Effector CD8-positive, alpha-beta T cell (primary cell): ENCODE results near the gene SLC12A7.
"Not testable (repeated sequence)": the region's sequence is repeated elsewhere in the genome, so short reads cannot be mapped to it uniquely, and the experiment has no call there.

ENCODE experiments used
- DNase-seq: peaks from one replicate; lab custom pipeline; 2025; lab: John Stamatoyannopoulos, UW

SLC12A7 gene

DNA sequence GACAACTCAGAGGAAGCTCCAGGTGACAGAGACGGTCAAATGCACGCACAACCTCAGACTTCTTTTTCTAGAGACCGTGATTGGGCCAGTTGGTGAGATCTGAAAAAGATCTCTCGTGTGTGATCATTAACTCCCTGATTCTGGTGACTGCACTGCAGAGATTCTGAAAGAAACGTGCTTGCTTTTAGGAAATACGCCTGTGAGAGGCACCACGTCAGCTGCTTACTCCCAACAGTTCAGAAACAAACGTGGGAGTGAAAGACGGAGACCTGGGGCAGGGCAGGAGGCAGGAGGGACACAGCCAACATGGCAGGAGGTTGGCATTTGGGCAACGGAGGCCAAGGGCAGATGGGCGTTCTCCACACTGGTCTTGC lies 15.9 kb downstream of the SLC12A7 start:
- no peak for DNase-seq

DNA sequence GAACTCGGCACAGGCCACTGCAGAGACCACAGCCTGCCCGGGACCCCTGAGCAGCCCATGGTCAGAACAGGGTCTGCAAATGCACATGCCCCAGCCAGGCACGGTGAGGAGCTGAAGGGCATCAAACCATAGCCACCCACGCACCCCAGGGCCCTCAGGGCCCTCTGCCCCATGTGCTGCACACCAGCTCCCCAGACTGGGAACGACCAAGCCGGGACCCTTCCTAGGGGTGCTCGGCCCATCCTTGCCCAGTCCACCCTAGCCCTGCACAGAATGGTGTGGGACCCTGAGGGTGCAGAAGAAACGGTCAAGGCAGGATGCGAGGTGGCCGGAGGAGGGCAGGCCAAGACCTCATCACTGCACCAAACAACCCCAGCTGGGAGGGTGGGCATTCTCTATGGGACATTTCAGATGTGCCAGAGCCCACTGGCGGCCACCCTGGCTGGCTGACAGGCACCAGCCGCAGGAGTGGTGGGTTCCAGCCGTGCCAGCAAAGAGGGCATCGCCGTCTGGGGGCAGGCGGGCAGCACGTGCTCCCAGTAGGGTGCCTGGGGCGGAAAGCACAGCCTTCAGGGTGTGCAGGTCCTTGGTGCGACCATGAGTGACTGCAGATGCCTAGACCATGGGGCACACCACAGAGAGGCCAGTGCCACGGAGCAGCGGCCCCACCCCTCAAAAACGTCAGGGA lies 16.4 kb downstream of the SLC12A7 start:
- no peak for DNase-seq

DNA sequence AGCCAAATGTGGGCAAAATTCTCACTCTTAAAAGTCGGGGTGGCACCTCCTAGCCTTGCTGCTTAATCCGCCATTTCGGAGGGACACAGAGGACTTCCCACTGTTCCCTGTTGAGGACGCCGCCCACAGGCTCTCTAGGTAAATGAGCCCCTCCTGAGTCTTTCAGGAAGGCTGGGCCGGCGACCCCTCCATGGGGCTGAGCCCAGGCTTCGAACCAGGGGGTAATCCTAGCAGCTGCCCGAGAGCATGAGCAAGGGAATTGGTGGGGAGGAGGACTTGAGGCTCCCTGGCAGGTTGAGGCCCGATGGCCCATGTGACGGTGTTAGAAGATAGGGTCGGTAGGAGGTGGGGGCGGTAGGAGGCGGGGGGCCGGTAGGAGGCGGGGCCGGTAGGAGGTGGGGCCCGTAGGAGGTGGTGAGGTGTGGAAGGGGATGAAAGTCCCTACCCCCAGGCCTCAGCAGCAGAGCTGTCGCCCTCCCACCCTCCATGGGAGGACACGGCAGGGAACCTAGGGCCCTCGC lies 17.1 kb downstream of the SLC12A7 start:
- DNase-seq = no peak

DNA sequence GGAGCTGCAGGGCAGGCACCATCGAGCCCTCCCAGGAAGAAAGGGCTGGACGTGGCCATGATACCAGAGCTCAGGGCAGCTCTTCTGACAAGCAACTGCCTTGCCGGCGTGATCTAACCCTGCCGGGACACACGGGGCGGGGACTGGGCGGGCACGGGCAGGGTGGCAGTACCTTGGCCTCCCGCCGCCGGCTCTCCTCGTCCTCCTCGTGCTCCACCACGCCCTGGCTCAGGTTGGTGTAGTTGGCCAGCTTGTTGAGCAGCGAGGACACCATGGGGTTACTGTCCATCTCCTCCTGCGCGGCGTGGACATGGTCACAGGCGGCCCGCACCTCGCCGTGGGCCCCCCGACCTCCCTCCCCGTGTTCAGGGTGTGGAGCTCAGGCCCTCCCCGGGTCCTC lies 18.5 kb downstream of the SLC12A7 start:
- no peak for DNase-seq

DNA sequence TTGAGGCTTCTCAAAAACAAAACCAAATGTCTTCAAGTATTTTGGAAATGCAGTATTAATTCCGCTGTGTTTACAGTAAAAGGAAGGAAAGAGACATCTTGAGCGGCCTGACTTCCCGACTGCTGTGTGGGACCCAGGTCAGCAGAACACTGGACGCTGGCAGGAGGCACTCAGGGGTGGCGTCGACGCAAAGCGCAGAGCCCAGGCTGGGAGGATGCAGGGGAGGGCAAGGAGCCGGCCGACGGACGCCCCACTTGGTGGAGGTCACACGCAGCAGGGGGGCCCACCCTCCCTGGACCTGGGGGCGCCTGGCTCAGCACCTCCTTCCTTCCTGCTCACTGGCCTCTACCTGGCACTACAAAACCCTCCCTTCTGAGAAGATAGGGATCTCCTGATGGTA lies 19.7 kb downstream of the SLC12A7 start:
- no peak for DNase-seq

DNA sequence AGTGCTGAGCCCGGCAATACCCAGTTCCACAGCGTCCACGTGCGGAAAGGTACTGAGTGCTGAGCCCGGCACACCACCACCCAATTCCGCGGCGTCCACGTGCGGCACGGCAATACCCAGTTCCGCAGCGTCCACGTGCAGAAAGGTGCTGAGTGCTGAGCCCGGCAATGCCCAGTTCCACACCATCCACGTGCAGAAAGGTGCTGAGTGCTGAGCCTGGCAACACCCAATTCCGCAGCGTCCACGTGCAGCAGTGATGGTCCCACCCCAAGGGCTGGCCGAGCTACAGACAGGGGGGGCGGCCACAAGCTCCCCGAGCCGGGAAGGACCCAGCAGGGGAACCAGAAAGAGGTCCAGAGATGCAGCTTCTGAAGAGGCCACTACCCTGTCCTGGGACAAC lies 20.2 kb downstream of the SLC12A7 start:
- no peak for DNase-seq

DNA sequence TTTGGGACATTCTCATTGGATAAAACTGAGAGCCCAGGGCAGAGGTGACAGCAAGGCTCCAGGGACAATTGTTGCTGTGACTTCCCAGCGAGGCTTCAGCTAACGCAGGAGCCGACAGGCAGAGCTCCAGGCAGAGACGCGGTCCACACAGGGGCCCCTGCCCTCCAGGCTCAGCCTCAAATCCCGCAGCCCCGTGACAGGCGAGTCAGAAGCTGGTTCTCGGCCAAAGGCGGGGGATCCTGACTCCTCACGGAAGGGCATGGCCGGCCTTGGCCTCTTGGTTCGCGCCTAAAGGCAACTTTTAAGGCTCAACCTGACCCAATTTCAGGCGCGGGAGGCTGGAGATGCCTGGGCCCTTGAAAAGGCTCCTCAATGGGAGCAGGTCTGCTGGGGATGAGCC lies 21.3 kb downstream of the SLC12A7 start:
- no peak for DNase-seq

DNA sequence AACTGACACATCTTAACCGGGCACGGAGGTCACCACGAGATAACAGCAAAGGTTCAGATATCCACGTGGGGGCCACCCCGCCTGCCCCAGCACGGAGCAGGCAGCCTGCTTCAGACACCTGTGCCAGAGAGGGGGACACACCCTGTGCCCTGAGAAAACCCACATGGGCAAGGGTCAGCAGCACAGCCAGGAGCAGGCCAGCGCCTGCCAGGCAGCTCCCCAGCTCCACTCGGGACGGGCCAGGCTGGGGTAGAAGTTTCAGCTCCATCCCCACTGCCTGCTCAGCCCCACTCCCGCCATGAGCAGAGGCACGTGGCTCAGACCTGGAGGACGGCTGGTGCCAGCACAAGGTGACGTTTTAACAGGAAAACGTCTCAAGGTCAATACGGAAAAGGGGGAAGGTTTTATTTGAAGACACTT lies 22.2 kb downstream of the SLC12A7 start:
- no peak for DNase-seq

DNA sequence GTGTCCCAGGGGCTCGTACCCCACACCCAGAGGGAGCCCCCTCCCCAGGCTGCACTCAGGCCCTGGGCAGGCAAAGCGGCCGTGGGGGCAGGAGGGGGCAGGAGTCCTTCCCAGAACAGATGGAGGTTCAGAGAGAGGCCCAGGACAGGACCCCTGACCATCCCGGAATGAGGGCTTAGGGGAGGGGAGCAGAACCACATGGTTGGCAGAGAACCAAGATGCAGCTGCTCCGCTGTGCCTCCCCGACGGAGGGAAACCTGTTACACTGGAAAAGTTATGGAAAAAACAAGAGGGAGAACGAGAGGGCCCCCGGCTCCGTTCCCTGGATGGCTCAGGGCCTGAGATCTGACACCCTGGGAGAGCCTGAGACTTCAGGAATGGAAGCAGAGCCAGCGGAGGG lies 22.7 kb downstream of the SLC12A7 start:
- DNase-seq = no peak

DNA sequence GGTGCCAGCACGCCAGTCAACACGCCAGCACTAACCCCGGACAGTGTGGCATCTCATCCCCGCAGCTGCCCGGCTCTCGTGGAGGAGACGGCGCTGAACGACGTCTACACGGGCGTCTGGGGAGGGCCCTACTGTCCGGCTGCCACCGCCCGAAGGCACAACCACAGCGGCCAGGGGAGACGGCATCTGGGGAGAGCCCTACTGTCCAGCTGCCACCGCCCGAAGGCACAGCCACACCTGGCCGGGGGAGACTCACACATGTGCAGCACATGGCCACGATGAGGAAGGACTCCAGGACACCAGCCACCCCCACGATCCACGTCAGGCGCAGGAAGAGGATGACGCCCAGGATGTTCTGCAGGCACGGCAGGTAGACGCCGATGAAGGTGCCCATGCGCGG lies 23.1 kb downstream of the SLC12A7 start:
- DNase-seq = no peak

DNA sequence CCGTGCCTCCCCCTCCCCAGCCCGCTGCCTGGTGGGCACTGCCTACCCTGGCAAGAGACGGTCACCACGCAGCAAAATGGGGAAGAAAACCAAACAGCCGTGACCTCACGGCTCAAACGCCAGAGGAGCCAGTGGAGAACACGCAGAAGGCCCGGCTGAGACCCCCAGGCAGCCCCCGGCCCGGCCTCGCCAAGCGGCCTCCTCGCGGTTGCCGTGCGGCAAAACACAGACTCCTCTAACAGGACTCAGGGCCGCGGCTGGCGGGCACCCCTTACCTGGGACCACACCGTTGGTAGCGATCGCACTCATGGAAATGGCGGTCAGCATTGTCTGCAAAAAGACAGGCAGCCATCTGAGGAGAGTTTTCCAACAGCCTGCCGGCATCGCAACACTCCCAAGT lies 23.8 kb downstream of the SLC12A7 start:
- DNase-seq = no peak

DNA sequence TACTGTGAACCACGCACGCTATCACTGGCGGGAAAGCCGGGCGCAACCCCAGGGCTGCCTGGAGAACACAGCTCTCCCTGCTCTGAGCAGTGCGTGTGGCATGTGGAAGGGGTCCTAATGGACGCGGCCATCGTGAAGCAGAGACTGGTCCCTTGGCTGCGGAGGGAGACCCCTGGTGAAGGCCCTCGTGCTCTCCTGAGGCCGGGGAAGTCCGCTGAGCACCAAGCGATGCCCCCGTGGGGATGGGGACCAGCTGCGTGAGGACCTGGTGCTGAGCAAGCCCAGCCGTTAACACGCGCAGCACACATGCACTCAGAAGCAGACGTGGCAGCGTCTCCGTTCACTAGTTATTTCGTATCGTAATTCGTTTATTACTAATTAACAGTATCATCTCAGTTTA lies 24.4 kb downstream of the SLC12A7 start:
- DNase-seq = no peak

DNA sequence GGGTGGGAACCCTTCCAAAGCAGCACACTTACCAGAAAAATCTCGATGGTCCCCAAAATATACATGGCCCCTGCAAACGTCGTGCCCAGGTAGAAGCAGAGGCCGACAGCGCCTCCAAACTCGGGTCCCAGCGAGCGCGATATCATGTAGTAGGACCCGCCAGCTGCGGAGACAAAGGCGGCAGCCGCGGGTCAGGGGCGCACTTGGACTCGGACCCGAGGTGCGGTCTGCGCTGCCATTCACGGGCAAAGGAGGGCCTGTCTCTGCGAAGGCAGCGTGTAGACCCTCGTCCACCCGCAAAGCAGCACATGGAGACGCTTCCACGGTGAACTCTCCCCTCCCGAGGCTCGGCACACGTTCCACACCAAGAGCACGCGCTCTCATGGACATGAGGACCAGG lies 25.0 kb downstream of the SLC12A7 start:
- no peak for DNase-seq

DNA sequence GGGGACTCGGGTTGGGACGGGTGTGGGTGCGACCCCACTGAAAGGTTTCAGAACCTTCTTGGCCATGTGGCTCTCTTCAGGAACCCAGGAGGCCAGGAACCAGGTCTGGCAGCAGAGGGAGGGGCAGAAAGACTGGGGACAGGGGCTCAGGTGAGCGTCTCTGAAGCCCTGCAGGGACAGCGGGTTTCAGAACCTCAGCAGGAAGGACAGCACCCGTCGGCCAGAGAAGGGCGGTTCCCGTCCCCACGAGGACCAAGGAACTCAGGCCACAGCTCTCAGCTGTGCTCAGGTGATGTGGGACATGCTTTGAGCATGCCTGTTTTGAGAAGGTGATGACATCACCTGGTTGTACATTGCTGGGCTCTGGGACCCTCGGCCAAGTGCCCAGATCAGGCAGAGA lies 25.7 kb downstream of the SLC12A7 start:
- no peak for DNase-seq

DNA sequence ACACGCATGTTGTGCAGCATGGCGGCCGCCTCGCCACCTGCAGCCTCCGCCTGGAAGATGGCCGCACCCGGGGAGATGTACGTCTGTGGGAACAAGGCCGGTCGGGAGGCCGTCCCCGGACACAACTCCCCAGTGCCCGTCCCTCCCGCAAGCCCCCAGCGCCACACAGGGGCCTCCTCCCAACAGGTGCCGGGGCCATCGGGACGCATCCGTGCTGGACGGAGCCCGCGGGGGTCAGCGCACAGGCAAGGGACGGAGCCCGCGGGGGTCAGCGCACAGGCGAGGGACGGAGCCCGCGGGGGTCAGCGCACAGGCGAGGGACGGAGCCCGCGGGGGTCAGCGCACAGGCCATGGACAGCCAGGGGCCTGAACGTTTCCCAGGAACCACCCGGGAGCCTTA lies 26.5 kb downstream of the SLC12A7 start:
- DNase-seq = no peak

DNA sequence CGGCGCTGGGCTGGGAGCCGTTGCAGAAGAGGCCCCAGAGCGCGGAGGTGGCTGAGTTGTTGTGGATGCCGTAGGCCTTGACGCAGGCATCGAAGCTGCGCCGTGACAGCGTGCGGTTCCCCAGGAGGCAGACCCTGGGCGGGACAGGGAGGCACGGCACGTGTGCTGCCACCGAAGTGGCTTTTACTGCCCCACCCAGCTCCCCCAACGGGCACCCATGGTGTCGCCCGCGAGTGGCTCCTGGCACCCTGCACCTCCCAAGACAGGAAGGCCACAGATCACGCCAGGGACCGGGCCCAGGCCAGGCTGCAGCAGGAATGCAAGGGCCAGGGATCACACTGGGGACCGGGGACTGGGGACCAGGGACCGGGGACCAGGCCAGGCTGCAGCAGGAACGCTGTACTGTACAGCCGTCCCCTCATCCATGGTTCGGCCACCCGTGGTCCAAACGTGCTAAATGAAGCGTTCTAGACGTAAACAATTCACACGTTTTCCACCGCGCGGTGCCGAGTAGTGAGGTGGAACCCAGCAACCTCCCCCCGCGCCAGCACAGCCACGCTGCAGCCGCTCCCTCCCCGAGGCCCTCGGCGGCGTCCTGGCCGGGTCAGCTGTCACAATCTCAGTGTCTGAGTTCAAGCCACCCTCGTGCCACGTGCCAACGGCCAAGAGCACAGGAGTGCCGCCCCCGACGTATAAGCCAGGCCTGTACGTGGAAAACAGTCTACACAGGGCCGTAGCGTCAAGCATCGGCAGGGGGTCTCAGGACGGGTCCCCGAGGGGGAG lies 27.8 kb downstream of the SLC12A7 start:
- no peak for DNase-seq

DNA sequence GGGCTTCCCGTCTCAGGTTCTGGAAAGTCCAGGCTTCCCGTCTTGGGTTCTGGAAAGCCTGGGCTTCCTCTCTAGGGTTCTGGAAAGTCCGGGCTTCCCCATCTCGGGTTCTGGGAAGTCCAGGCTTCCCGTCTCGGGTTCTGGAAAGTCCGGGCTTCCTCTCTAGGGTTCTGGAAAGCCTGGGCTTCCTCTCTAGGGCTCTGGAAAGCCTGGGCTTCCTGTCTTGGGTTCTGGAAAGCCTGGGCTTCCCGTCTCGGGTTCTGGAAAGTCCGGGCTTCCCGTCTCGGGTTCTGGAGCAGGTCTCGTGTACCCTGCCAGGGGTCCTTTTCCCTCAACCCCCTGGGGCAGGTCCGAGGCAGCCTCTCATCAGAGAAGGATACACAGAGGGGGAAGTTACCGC lies 28.8 kb downstream of the SLC12A7 start:
- DNase-seq = not testable (repeated sequence)

DNA sequence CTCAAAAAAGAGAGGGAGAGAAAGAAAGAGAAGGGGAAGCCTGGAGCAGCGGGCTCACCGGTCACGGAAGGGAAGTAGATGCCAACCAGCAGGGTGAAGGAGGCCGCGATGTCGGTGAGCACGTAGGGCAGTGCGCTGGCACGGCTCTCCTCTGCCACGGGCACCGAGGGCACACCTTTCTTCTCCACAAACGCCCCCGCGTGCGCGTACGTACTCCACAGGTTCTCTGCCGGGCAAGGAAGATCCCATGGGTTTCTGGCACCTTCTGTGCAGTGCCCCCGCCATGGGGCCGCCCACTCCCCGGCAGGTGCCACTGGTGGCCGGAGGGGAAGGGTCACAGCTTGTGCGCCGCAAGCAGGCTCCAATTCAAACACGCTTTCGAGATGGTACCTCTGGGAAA lies 30.3 kb downstream of the SLC12A7 start:
- no peak for DNase-seq

DNA sequence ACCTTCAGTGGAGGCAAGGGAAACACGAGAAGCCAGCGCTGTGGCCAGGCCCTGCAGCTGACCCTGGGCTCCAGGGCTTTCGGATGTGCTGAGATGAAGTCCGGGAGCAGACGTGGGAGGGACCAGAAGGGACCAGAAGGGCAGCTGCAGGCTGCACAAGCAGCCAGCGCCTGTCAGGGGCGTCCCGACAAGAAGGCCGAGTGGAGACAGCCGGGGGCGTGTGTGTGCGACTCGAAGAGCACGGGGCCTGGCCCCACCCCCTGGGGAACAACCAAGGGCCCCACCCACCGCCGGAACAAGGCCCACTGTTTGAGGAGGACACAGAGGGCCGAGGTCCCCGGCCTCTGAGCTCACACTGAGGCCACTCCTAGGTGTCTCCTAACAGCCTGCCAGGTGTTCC lies 31.4 kb downstream of the SLC12A7 start:
- DNase-seq = no peak

DNA sequence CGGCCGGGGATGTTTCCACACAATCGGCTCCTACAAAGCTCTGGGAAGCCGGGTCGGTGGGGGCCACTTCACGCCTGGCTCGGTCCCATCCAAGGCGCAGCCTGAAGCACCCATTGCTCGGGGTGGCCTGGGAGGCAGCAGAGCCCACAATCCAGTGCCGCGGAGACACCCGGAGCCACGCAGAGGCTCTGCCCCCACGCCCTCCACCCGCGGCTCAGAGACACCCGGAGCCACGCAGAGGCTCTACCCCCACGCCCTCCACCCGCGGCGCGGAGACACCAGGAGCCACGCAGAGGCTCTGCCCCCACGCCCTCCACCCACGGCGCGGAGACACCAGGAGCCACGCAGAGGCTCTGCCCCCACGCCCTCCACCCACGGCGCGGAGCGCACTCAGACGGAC lies 31.9 kb downstream of the SLC12A7 start:
- no peak for DNase-seq

DNA sequence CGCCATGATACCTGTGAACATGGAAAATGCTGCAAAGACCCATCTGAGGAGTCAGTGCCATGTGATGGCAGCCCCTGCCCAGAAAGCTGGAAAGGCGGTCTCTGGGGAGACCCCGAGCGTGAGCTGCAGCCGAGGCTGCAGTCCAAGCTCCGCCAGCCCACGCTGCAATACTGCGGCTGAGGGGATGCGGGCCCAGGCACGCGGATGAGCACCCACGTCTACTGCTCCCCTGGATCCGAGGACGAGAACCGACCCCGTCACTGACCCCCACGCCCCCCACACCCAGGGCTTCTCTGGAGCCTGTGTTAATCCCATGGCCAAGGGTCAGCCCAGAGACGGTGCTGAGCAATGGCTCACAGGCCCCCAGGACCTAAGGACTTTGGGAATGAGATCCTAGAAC lies 32.4 kb downstream of the SLC12A7 start:
- DNase-seq = no peak

DNA sequence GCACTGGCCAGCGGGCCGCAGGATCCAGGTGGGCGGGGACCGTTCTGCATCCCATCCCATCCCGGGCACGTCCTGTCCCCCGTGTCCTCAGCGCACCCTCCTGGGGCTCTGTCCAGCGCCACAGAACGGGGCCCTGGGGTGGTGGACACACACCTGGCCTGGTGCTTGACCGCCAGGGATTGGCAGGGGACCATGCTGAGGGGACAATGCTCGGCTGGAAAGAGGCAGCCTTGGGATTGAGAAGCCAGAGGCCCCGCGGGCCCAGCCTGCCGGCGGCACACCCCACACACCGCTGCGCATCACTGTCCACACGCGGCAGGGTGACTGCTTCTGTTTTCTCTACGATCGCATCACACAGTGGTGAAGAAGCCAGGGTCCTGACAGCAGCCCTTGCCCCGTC lies 33.0 kb downstream of the SLC12A7 start:
- no peak for DNase-seq

DNA sequence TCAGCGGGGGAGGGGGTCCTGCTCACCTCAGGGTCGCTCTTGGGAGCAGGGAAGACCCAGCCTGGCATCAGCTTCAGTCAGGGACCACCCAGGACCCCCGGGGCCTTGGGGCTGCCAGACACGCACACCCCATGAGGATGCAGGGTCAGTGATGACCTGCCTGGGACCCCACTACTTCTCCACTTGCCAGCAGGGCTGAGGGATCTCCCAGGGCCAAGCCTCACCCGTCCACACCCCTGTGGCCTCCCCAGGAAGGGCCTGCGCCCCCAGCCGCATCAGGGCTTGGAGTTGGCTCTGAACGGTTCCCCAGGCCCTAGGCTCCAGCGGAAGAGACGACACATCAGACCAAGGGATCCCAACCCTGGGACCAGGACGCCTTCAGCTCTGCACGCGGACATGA lies 33.7 kb downstream of the SLC12A7 start:
- no peak for DNase-seq
